Activated CD8-positive, alpha-beta T cell treated with anti-CD3 and anti-CD28 coated beads for 36 hours (primary cell): ENCODE results near the gene RAB20. TPM values are rescaled to one million over a fixed set of nuclear protein-coding genes. Genes with fewer than 3 reads are reported as not detected.
"Not testable (repeated sequence)": the region's sequence is repeated elsewhere in the genome, so short reads cannot be mapped to it uniquely, and the experiment has no call there.

Experiments used
- ATAC-seq: fragments of 200-7000 bp; cut with Tn5 transposase; one replicate; pipeline ENCODE4 v1.10.0; 2021; ENCODE audit warnings: mild to moderate bottlenecking, moderate library complexity
- CTCF ChIA-PET: fragments of 350-600 bp; sonication (Branson Sonifier 250); formaldehyde crosslinking; loops from one replicate; lab custom pipeline; 2021; ENCODE audit warnings: antibody characterized with exemption; lab: Charles Lee
- POLR2A ChIA-PET: fragments of 350-600 bp; sonication (Branson Sonifier 250); formaldehyde crosslinking; loops from one replicate; lab custom pipeline; 2021; ENCODE audit warnings: antibody characterized with exemption; lab: Charles Lee
- DNase-seq: peaks from one replicate; pipeline ENCODE4 v3.0.0-alpha.2; 2020
- H3K27ac Mint-ChIP-seq: one replicate; pipeline ENCODE4 v1.8.0; 2021; ENCODE audit warnings: mild to moderate bottlenecking, mixed read lengths
- H3K27me3 Mint-ChIP-seq: one replicate; pipeline ENCODE4 v1.8.0; 2021; ENCODE audit warnings: mixed read lengths
- H3K36me3 Mint-ChIP-seq: one replicate; pipeline ENCODE4 v1.8.0; 2021; ENCODE audit warnings: low read depth, mixed read lengths
- H3K4me1 Mint-ChIP-seq: one replicate; pipeline ENCODE4 v1.8.0; 2021; ENCODE audit warnings: low read depth, mixed read lengths
- H3K4me3 Mint-ChIP-seq: one replicate; pipeline ENCODE4 v1.8.0; 2021; ENCODE audit warnings: mild to moderate bottlenecking, moderate library complexity, mixed read lengths
- H3K9me3 Mint-ChIP-seq: one replicate; pipeline ENCODE4 v1.8.0; 2021; ENCODE audit warnings: mixed read lengths
- intact Hi-C: fragments of 100-400 bp; cut with micrococcal nuclease; formaldehyde crosslinking; loops from one replicate; pipeline ENCODE4 v1.10.0; 2022
- total RNA-seq, 2 experiments: library from RNA; stranded (reverse); gene quantifications; one replicate each; pipeline ENCODE4 v1.2.3, GENCODE V29; 2021
- TF ChIP-seq, protein P1 (sequence below): fragments of 200-600 bp; IDR thresholded peaks from one replicate; pipeline ENCODE4 v1.8.0; 2022; ENCODE audit warnings: antibody characterized with exemption, mild to moderate bottlenecking

The RAB20 gene
- total RNA-seq, 2 experiments from 2014 or later = 10.3 to 11.1 TPM

DNA sequence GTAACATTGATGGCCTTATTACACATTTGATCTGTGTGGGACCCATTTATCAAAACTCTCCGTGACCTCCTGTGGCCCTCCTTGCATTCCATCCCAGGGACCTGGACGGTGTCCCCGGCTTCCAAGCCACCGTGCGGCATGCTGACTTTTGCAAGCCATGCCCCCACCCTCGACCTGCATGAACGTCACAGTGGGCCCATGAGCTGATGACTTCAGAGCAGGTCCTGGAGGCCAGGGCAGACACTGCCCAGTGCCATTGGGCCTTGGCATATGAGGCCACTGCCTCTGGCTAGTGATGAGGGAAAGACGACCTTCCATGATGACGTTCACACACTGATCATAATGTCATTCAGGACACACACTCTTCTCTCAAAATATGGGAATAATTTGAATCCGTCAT is 62.8 kb downstream of the RAB20 start:
- ChIA-PET CTCF (no interaction called here), POLR2A (interaction anchor here (1.5 kb wide), 1 partner anchor 14 kb away, joined by 3 read pairs; no protein-coding TSS in a partner anchor)
- Mint-ChIP-seq H3K4me1 (no peaks in the 10 kb centered on the region), H3K27me3 (peaks cover 6% of the 10 kb centered on the region), H3K9me3 (no peaks in the 10 kb centered on the region), H3K4me3 (no peak overlapping the region), H3K27ac (no peak overlapping the region), H3K36me3 (no peaks in the 10 kb centered on the region)
- TF ChIP-seq, protein P1, sequence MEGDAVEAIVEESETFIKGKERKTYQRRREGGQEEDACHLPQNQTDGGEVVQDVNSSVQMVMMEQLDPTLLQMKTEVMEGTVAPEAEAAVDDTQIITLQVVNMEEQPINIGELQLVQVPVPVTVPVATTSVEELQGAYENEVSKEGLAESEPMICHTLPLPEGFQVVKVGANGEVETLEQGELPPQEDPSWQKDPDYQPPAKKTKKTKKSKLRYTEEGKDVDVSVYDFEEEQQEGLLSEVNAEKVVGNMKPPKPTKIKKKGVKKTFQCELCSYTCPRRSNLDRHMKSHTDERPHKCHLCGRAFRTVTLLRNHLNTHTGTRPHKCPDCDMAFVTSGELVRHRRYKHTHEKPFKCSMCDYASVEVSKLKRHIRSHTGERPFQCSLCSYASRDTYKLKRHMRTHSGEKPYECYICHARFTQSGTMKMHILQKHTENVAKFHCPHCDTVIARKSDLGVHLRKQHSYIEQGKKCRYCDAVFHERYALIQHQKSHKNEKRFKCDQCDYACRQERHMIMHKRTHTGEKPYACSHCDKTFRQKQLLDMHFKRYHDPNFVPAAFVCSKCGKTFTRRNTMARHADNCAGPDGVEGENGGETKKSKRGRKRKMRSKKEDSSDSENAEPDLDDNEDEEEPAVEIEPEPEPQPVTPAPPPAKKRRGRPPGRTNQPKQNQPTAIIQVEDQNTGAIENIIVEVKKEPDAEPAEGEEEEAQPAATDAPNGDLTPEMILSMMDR = no peak
- intact Hi-C loops = no loop called here
- no peak for DNase-seq
- ATAC-seq = no peak

DNA sequence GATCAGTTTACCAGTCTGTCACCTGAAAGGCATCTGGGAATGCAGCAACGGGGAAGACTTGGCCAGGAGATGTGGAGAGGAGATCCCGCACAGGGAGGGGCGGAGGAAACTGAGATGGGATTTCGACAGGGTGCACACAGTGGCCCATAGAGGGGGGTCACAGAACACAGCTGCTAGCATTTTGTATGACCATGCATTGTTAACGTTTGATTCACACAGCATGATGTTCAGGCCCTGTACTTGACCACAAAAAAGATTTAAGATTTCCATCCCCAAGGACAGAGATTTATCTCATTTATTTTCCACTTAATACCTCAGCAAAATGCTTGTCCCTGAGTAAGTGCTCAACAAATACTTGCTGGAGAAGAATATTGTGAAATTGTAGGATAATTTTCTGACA is 63.2 kb downstream of the RAB20 start:
- DNase-seq (no peak), ATAC-seq (no peak)
- Mint-ChIP-seq H3K9me3 (no peaks in the 10 kb centered on the region), H3K4me1 (no peaks in the 10 kb centered on the region), H3K27ac (no peak overlapping the region), H3K4me3 (no peak overlapping the region), H3K27me3 (peaks cover 6% of the 10 kb centered on the region), H3K36me3 (no peaks in the 10 kb centered on the region)
- CTCF ChIA-PET = no interaction called here
- POLR2A ChIA-PET = interaction anchor here (1.5 kb wide), 1 partner anchor 14 kb away, joined by 3 read pairs; no protein-coding TSS in a partner anchor
- TF ChIP-seq, protein P1 = no peak
- intact Hi-C loops = no loop called here

DNA sequence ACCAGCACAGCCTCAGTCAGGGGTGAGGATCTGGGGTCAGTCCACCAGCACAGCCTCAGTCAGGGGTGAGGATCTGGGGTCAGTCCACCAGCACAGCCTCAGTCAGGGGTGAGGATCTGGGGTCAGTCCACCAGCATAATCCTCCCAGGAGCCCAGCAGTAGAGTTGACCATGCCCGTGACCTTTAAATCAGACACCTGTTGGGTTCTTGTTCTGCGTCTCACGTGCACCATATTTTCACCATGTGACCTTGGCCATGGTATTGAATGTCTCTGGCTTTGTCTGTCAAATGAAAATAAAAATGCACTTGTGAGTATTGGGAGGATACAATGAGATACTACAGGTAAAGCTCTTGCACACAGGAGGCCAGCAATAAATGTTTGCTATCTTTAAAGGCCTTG is 63.6 kb downstream of the RAB20 start:
- CTCF ChIA-PET, intact Hi-C loops, H3K27me3 Mint-ChIP-seq, ATAC-seq, H3K36me3 Mint-ChIP-seq, H3K4me1 Mint-ChIP-seq, H3K4me3 Mint-ChIP-seq, DNase-seq, H3K9me3 Mint-ChIP-seq, H3K27ac Mint-ChIP-seq: not testable (repeated sequence)
- POLR2A ChIA-PET = interaction anchor here (1.5 kb wide), 1 partner anchor 14 kb away, joined by 3 read pairs; no protein-coding TSS in a partner anchor

DNA sequence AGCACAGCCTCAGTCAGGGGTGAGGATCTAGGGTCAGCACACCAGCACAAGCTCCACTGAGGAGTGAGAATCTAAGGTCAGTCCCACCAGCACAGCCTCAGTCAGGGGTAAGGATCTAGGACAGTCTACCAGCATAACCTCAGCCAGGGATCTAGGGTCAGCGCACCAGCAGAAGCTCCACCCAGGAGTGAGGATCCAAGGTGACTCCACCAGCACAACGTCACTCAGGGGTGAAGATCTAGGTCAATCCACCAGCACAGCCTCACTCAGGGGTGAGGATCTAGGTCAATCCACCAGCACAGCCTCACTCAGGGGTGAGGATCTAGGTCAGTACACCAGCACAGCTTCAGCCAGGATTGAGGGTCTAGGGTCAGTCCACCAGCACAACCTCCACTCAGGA is 64.5 kb downstream of the RAB20 start:
- intact Hi-C loops = no loop called here
- Mint-ChIP-seq H3K4me1 (no peaks in the 10 kb centered on the region), H3K27me3 (peaks cover 5% of the 10 kb centered on the region), H3K9me3 (no peaks in the 10 kb centered on the region), H3K27ac (no peak overlapping the region), H3K4me3 (no peak overlapping the region), H3K36me3 (no peaks in the 10 kb centered on the region)
- DNase-seq = no peak
- POLR2A ChIA-PET = no interaction called here
- CTCF ChIA-PET = no interaction called here
- ATAC-seq = no peak
- TF ChIP-seq, protein P1 = no peak

DNA sequence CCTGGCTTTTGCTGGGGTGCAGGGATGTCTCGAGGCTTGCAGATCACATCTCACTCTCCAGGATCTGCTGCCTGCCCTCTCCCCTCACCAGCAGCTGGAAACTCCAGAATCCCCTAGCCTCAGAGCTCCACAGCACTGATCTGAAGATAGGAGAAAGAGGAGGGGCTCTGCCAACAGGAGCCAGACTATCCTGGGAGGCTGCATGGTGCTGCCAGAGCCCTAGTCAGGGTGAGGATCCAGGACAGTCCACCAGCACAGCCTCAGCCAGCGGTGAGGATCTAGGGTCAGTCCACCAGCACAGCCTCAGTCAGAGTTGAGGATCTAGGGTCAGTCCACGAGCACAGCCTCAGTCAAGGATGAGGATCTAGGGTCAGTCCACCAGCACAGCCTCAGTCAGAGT is 65.2 kb downstream of the RAB20 start:
- intact Hi-C loops = no loop called here
- DNase-seq = no peak
- no peak for ATAC-seq
- Mint-ChIP-seq H3K4me1 (no peaks in the 10 kb centered on the region), H3K27me3 (peaks cover 4% of the 10 kb centered on the region), H3K36me3 (no peaks in the 10 kb centered on the region), H3K9me3 (no peaks in the 10 kb centered on the region), H3K27ac (no peak overlapping the region), H3K4me3 (no peak overlapping the region)
- ChIA-PET CTCF (no interaction called here), POLR2A (no interaction called here)
- TF ChIP-seq, protein P1 = no peak

DNA sequence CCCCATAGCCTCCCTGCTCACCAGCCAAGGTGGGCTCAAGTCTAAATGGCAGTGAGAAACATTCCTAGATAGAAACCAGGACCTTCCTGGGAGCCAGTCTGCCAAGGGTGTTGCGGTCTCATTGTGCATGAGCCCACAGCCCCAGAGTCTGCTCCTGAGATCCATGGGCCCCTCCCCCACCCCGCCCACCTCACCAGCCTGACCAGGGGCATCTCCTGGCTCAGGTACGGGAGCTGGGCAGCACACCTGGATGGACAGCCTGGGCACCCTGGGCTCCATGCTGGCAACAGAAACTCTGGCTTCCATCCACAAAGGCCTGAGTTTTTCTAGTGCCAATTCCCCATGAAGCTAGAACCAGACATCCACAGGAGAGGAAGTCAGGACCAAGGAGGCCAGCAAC is 65.6 kb downstream of the RAB20 start:
- ChIA-PET POLR2A (no interaction called here), CTCF (no interaction called here)
- TF ChIP-seq, protein P1 = no peak
- no peak for ATAC-seq
- Mint-ChIP-seq H3K9me3 (no peaks in the 10 kb centered on the region), H3K4me3 (no peak overlapping the region), H3K36me3 (no peaks in the 10 kb centered on the region), H3K27me3 (peaks cover 4% of the 10 kb centered on the region), H3K27ac (no peak overlapping the region), H3K4me1 (no peaks in the 10 kb centered on the region)
- no peak for DNase-seq
- intact Hi-C loops = no loop called here
